ENCODE results near the gene ENO1.

DNA sequence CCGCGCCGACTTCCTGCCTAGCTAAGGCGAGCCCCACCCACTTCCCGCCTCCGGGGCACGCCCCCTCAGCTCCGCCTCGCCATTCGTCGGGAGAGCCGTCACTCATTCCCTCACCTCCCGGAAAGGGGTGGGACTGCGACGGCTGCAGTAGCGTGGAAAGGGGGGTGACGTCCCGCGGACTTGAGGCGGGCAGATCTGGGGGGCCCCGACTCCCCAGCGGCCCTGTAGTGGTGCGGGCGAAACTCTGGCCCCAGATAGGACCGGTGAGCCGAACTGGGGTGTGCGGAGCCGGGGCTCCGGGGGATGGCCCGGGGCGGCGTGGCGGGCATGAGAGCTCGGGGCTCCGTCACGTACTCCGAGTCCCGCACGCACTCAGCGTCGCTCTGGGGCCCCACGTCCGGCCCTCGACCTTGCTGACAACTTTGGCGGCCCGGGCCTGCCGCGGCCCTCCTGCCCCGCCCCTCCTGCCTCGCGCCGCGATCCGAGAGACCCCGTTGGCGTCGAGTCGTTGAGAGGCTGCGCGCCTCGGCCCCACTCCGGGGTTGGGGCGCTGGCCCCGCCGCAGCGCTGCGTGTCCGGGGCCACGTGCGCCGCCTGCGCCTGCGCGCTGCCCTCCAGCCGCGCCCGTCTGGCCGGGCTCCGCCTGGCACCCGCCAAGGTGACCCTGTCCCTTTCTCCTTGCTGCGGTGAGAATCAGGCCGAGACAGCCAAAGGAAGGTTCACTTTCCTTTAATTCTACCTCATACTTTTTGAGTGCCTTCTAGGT is 395 bp upstream of the ENO1 start:
- TF ChIP-seq, protein P1, sequence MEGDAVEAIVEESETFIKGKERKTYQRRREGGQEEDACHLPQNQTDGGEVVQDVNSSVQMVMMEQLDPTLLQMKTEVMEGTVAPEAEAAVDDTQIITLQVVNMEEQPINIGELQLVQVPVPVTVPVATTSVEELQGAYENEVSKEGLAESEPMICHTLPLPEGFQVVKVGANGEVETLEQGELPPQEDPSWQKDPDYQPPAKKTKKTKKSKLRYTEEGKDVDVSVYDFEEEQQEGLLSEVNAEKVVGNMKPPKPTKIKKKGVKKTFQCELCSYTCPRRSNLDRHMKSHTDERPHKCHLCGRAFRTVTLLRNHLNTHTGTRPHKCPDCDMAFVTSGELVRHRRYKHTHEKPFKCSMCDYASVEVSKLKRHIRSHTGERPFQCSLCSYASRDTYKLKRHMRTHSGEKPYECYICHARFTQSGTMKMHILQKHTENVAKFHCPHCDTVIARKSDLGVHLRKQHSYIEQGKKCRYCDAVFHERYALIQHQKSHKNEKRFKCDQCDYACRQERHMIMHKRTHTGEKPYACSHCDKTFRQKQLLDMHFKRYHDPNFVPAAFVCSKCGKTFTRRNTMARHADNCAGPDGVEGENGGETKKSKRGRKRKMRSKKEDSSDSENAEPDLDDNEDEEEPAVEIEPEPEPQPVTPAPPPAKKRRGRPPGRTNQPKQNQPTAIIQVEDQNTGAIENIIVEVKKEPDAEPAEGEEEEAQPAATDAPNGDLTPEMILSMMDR (IDR thresholded peaks at IDR 0.05): peak in 2 of 6 experiments; percentile 1 to 22
- TF ChIP-seq POLR2A (IDR thresholded peaks at IDR 0.05): peak in 1 of 2 donors; percentile 98
